GM21576 (cell line): ENCODE data around the gene PARP16.

Experiments used
- ATAC-seq: cut with Tn5 transposase; IDR thresholded peaks from one replicate; pipeline ENCODE4 v1.9.1; 2021; ENCODE audit warnings: mild to moderate bottlenecking, moderate library complexity; ENCODE audit not compliant: unreplicated experiment

PARP16 gene

GRCh38 chr15:65208647-65209046 is 78.0 kb downstream of the PARP16 start:
- no peak for ATAC-seq
